ENCODE measurements around the gene OST4.

OST4 gene

DNA sequence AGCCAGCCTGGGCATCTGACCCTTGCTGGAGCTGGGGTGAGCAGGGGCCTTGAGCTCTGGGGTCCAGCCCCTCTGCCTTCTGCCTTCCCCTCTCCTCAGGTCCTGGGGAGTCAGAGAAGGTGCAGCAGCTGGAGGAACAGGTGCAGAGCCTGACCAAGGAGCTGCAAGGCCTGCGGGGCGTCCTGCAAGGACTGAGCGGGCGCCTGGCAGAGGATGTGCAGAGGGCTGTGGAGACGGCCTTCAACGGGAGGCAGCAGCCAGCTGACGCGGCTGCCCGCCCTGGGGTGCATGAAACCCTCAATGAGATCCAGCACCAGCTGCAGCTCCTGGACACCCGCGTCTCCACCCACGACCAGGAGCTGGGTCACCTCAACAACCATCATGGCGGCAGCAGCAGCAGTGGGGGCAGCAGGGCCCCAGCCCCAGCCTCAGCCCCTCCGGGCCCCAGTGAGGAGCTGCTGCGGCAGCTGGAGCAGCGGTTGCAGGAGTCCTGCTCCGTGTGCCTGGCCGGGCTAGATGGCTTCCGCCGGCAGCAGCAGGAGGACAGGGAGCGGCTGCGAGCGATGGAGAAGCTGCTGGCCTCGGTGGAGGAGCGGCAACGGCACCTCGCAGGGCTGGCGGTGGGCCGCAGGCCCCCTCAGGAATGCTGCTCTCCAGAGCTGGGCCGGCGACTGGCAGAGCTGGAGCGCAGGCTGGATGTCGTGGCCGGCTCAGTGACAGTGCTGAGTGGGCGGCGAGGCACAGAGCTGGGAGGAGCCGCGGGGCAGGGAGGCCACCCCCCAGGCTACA is 10.7 kb upstream of the OST4 start:
- H3K27ac ChIP-seq (ENCODE audit: low read length), result peak overlapping the region; percentile 73; the same call in 1 of the 2 replicates
- peaks cover 27% of the 10 kb centered on the region for H3K4me1 ChIP-seq (ENCODE audit: low read length)
- peak overlapping the region; percentile 31; the same call in 1 of the 2 replicates for H3K9ac ChIP-seq (ENCODE audit: low read length)
- TF ChIP-seq EZH2phosphoT487 (IDR thresholded peaks at IDR 0.05; ENCODE audit: low read length) (no peak), EZH2 (optimal IDR thresholded peaks at IDR 0.05; ENCODE audit: low read depth, low read length) (no peak)
- TF ChIP-seq, protein P1, sequence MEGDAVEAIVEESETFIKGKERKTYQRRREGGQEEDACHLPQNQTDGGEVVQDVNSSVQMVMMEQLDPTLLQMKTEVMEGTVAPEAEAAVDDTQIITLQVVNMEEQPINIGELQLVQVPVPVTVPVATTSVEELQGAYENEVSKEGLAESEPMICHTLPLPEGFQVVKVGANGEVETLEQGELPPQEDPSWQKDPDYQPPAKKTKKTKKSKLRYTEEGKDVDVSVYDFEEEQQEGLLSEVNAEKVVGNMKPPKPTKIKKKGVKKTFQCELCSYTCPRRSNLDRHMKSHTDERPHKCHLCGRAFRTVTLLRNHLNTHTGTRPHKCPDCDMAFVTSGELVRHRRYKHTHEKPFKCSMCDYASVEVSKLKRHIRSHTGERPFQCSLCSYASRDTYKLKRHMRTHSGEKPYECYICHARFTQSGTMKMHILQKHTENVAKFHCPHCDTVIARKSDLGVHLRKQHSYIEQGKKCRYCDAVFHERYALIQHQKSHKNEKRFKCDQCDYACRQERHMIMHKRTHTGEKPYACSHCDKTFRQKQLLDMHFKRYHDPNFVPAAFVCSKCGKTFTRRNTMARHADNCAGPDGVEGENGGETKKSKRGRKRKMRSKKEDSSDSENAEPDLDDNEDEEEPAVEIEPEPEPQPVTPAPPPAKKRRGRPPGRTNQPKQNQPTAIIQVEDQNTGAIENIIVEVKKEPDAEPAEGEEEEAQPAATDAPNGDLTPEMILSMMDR (IDR thresholded peaks at IDR 0.05; ENCODE audit: low read length), result no peak
- H3K79me2 ChIP-seq (ENCODE audit: low read length), result peaks cover 23% of the 10 kb centered on the region
- peak overlapping the region; percentile 87 for H3K4me2 ChIP-seq (ENCODE audit: low read depth, low read length)
- H3K27me3 ChIP-seq (replicated peaks; ENCODE audit: insufficient read depth, low read length), result no peaks in the 10 kb centered on the region
- no peaks in the 10 kb centered on the region for H3K9me2 ChIP-seq (replicated peaks; ENCODE audit: insufficient read depth, low read length)
- H3K9me3 ChIP-seq (replicated peaks; ENCODE audit: insufficient read depth, low read length), result no peaks in the 10 kb centered on the region
- no peak for DNase-seq
- H3F3A ChIP-seq (ENCODE audit: insufficient read depth, low read length), result peaks cover 24% of the 10 kb centered on the region
- no peaks in the 10 kb centered on the region for H3K36me3 ChIP-seq (replicated peaks; ENCODE audit: insufficient read depth, low read length)
- no peak overlapping the region for H2AFZ ChIP-seq (ENCODE audit: low read length)
- no peak overlapping the region for H3K4me3 ChIP-seq (ENCODE audit: low read length)
- H4K20me1 ChIP-seq (ENCODE audit: insufficient read depth, low read length), result no peaks in the 10 kb centered on the region

DNA sequence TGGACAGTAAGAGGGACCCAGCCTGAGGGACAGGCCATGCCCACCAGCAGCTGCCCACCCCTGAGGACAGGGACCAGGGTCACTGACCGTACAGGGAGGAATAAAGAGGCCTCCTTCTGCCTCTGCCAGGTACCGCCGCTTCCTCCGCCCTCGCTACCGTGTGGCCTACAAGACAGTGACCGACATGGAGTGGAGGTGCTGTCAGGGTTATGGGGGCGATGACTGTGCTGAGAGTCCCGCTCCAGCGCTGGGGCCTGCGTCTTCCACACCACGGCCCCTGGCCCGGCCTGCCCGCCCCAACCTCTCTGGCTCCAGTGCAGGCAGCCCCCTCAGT is 9.1 kb upstream of the OST4 start:
- Histone ChIP-seq H3K27me3 (replicated peaks; ENCODE audit: insufficient read depth, low read length) (no peaks in the 10 kb centered on the region), H3K27ac (ENCODE audit: low read length) (peak overlapping the region; percentile 63; the same call in 1 of the 2 replicates), H4K20me1 (ENCODE audit: insufficient read depth, low read length) (no peaks in the 10 kb centered on the region), H2AFZ (ENCODE audit: low read length) (no peak overlapping the region), H3K36me3 (replicated peaks; ENCODE audit: insufficient read depth, low read length) (no peaks in the 10 kb centered on the region), H3K9me3 (replicated peaks; ENCODE audit: insufficient read depth, low read length) (no peaks in the 10 kb centered on the region), H3K4me3 (ENCODE audit: low read length) (no peak overlapping the region), H3K4me1 (ENCODE audit: low read length) (peaks cover 42% of the 10 kb centered on the region), H3K79me2 (ENCODE audit: low read length) (peaks cover 23% of the 10 kb centered on the region), H3K9ac (ENCODE audit: low read length) (no peak overlapping the region; the same call in 1 of the 2 replicates), H3K4me2 (ENCODE audit: low read depth, low read length) (peak overlapping the region; percentile 51), H3F3A (ENCODE audit: insufficient read depth, low read length) (peaks cover 30% of the 10 kb centered on the region), H3K9me2 (replicated peaks; ENCODE audit: insufficient read depth, low read length) (no peaks in the 10 kb centered on the region)
- no peak for DNase-seq
- TF ChIP-seq, protein P1 (IDR thresholded peaks at IDR 0.05; ENCODE audit: low read length), result no peak
- no peak for TF ChIP-seq EZH2phosphoT487 (IDR thresholded peaks at IDR 0.05; ENCODE audit: low read length)
- no peak for TF ChIP-seq EZH2 (optimal IDR thresholded peaks at IDR 0.05; ENCODE audit: low read depth, low read length)

DNA sequence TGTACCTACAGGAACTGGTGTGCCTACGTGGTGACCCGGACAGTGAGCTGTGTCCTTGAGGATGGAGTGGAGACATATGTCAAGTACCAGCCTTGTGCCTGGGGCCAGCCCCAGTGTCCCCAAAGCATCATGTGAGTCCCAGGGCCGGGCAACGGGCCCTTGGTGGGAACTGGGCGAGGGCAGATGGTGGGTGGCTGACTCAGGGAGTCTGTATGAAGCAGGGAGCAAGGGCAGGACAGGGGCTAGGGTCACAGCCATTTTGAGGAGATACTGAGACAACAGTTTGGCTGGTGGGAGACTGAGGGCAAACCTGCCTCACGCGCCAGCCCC is 8.7 kb upstream of the OST4 start:
- peak overlapping the region; percentile 57; the same call in 1 of the 2 replicates for H3K4me3 ChIP-seq (ENCODE audit: low read length)
- peak overlapping the region; percentile 63; the same call in 1 of the 2 replicates for H3K27ac ChIP-seq (ENCODE audit: low read length)
- H3K4me2 ChIP-seq (ENCODE audit: low read depth, low read length), result peak overlapping the region; percentile 51
- no peaks in the 10 kb centered on the region for H3K36me3 ChIP-seq (replicated peaks; ENCODE audit: insufficient read depth, low read length)
- TF ChIP-seq EZH2phosphoT487 (IDR thresholded peaks at IDR 0.05; ENCODE audit: low read length) (no peak), EZH2 (optimal IDR thresholded peaks at IDR 0.05; ENCODE audit: low read depth, low read length) (no peak)
- TF ChIP-seq, protein P1 (IDR thresholded peaks at IDR 0.05; ENCODE audit: low read length), result no peak
- no peaks in the 10 kb centered on the region for H3K9me2 ChIP-seq (replicated peaks; ENCODE audit: insufficient read depth, low read length)
- no peaks in the 10 kb centered on the region for H3K27me3 ChIP-seq (replicated peaks; ENCODE audit: insufficient read depth, low read length)
- peaks cover 23% of the 10 kb centered on the region for H3K79me2 ChIP-seq (ENCODE audit: low read length)
- peak overlapping the region; percentile 60; the same call in 1 of the 2 replicates for H3K9ac ChIP-seq (ENCODE audit: low read length)
- no peak overlapping the region for H2AFZ ChIP-seq (ENCODE audit: low read length)
- no peaks in the 10 kb centered on the region for H4K20me1 ChIP-seq (ENCODE audit: insufficient read depth, low read length)
- H3K9me3 ChIP-seq (replicated peaks; ENCODE audit: insufficient read depth, low read length), result no peaks in the 10 kb centered on the region
- H3F3A ChIP-seq (ENCODE audit: insufficient read depth, low read length), result peaks cover 31% of the 10 kb centered on the region
- peaks cover 47% of the 10 kb centered on the region for H3K4me1 ChIP-seq (ENCODE audit: low read length)
- no peak for DNase-seq
